Sigmoid colon (tissue), 7 donors: Measurements from ENCODE around the gene AGTPBP1. TPM values are rescaled to one million over a fixed set of nuclear protein-coding genes. Genes with fewer than 3 reads are reported as not detected.

Experiments used
- DNase-seq: peaks from one replicate; pipeline ENCODE4 v3.0.0-alpha.2; 2019
- H3K27ac ChIP-seq, 4 donors: fragments of 200-600 bp; sonication (generic); one replicate each; pipeline ENCODE4 v1.5.1; 2016 to 2019; ENCODE audit warnings: mild to moderate bottlenecking in 1 of 4
- H3K27me3 ChIP-seq, 3 donors: fragments of 200-600 bp; sonication (generic); one replicate each; pipeline ENCODE4 v1.5.1; 2019; ENCODE audit warnings: mild to moderate bottlenecking in 1 of 3
- H3K36me3 ChIP-seq, 4 donors: fragments of 200-600 bp; sonication (generic); one replicate each; pipeline ENCODE4 v1.5.1; 2016 to 2019
- H3K4me1 ChIP-seq, 4 donors: fragments of 200-600 bp; sonication (generic); one replicate each; pipeline ENCODE4 v1.5.1; 2017 to 2019
- H3K4me3 ChIP-seq, 4 donors: fragments of 200-600 bp; sonication (generic); one replicate each; pipeline ENCODE4 v1.5.1; 2017 to 2019; ENCODE audit warnings: mild to moderate bottlenecking in 2 of 4, moderate library complexity in 1 of 4
- H3K9me3 ChIP-seq, 4 donors: fragments of 200-600 bp in 3 of 4; sonication (generic) in 3 of 4; one replicate each; pipeline versions ENCODE4 v1.5.1 to v1.6.1; 2013 to 2019
- CTCF ChIP-seq, 4 experiments: fragments of 450-650 bp in 3 of 4; fragments of 200-600 bp in 1 of 4; IDR thresholded peaks; one replicate each; pipeline ENCODE4 v1.5.1; 2016 to 2019; ENCODE audit warnings: antibody characterized with exemption in 4 of 4, mild to moderate bottlenecking in 3 of 4, moderate library complexity in 2 of 4
- EP300 ChIP-seq, 4 donors: sonication (generic); formaldehyde crosslinking; IDR thresholded peaks; one replicate each; pipeline ENCODE4 v1.6.1; 2017; ENCODE audit warnings: antibody characterized with exemption in 4 of 4
- POLR2A ChIP-seq, 2 donors: fragments of 450-650 bp; IDR thresholded peaks; one replicate each; pipeline ENCODE4 v1.6.1; 2016; ENCODE audit warnings: antibody characterized with exemption in 2 of 2, mild to moderate bottlenecking in 2 of 2, moderate library complexity in 2 of 2
- POLR2AphosphoS5 ChIP-seq, 4 donors: sonication (generic); formaldehyde crosslinking; IDR thresholded peaks; one replicate each; pipeline ENCODE4 v1.6.1; 2017; ENCODE audit warnings: antibody characterized with exemption in 4 of 4
- WGBS, 2 donors: extraction: QIAGEN DNeasy Blood & Tissue Kit; methylation state at CpG; one replicate each; pipeline ENCODE4 v1.1.7; 2013; 5-methylcytosine and 5-hydroxymethylcytosine counted together
- intact Hi-C: fragments of 100-400 bp; cut with DNase I; formaldehyde crosslinking; loops from one replicate; pipeline ENCODE4 v1.15.1; 2023
- polyA plus RNA-seq, 3 donors: library from polyadenylated mRNA; stranded (reverse); fragments of 200-250 nt; gene quantifications; one replicate each; pipeline ENCODE4 v1.2.3, GENCODE V29; 2013
- total RNA-seq, 4 donors: library from RNA; depleted of rRNA; stranded (reverse); fragments of >200 nt; gene quantifications; one replicate each; pipeline ENCODE4 v1.1.0, GENCODE V29; 2016
- donor health status: healthy with polysubstance abuse.
- donor health status: Bipolar disorder and iron deficiency.
- donor health status: healthy.

AGTPBP1 gene
- total and polyA plus RNA-seq, 7 donors, result 3.6 to 24.7 (median 17.1) TPM

- Histone ChIP-seq H3K4me1 (no peaks in the 10 kb centered on the region), H3K27me3 (no peaks in the 10 kb centered on the region), H3K9me3 (no peaks in the 10 kb centered on the region), H3K36me3 (no peaks in the 10 kb centered on the region), H3K27ac (no peak overlapping the region), H3K4me3 (no peak overlapping the region)
- DNase-seq, result no peak
- 75 to 85% methylated on average over 5 of the region's 5 CpGs for WGBS, 2 donors
- intact Hi-C loops, result no loop called here
- TF ChIP-seq CTCF (IDR thresholded peaks at IDR 0.05) (no peak), EP300 (IDR thresholded peaks at IDR 0.05) (no peak), POLR2AphosphoS5 (IDR thresholded peaks at IDR 0.05) (no peak), POLR2A (IDR thresholded peaks at IDR 0.05) (no peak)
Observed at GRCh38 chr9:85716031-85716877, 25.5 kb downstream of the AGTPBP1 start.

GRCh38 chr9:85715587-85715986 lies 26.2 kb downstream of the AGTPBP1 start:
- no peaks in the 10 kb centered on the region for H3K27me3 ChIP-seq
- no peaks in the 10 kb centered on the region for H3K36me3 ChIP-seq
- no peak for DNase-seq
- TF ChIP-seq POLR2AphosphoS5 (IDR thresholded peaks at IDR 0.05) (no peak), EP300 (IDR thresholded peaks at IDR 0.05) (no peak), POLR2A (IDR thresholded peaks at IDR 0.05) (no peak)
- H3K4me3 ChIP-seq, result no peak overlapping the region
- 55 to 62% methylated on average over 2 of the region's 2 CpGs for WGBS, 2 donors
- H3K9me3 ChIP-seq, result no peaks in the 10 kb centered on the region
- intact Hi-C loops, result no loop called here
- no peaks in the 10 kb centered on the region for H3K4me1 ChIP-seq
- no peak overlapping the region for H3K27ac ChIP-seq

- Histone ChIP-seq H3K4me1 (no peaks in the 10 kb centered on the region), H3K27ac (no peak overlapping the region), H3K4me3 (no peak overlapping the region), H3K9me3 (no peaks in the 10 kb centered on the region), H3K36me3 (no peaks in the 10 kb centered on the region), H3K27me3 (no peaks in the 10 kb centered on the region)
- 92% methylated on average over 2 of the region's 2 CpGs for WGBS, 2 donors
- DNase-seq, result no peak
- intact Hi-C loops, result no loop called here
- no peak for TF ChIP-seq EP300 (IDR thresholded peaks at IDR 0.05)
- TF ChIP-seq POLR2A (IDR thresholded peaks at IDR 0.05), result no peak
- no peak for TF ChIP-seq POLR2AphosphoS5 (IDR thresholded peaks at IDR 0.05)
- TF ChIP-seq CTCF (IDR thresholded peaks at IDR 0.05), result no peak
Observed at GRCh38 chr9:85713897-85714296, 27.9 kb downstream of the AGTPBP1 start.

GRCh38 chr9:85704744-85705143 lies 37.0 kb downstream of the AGTPBP1 start:
- Histone ChIP-seq H3K36me3 (no peaks in the 10 kb centered on the region), H3K9me3 (peaks cover 0 to 2% (median 0%) of the 10 kb centered on the region in 4 donors), H3K27ac (no peak overlapping the region), H3K4me1 (peaks cover 0 to 12% (median 2%) of the 10 kb centered on the region in 4 donors), H3K27me3 (no peaks in the 10 kb centered on the region), H3K4me3 (no peak overlapping the region)
- TF ChIP-seq CTCF (IDR thresholded peaks at IDR 0.05) (no peak), EP300 (IDR thresholded peaks at IDR 0.05) (no peak), POLR2A (IDR thresholded peaks at IDR 0.05) (no peak), POLR2AphosphoS5 (IDR thresholded peaks at IDR 0.05) (no peak)
- 96 to 99% methylated on average over 2 of the region's 2 CpGs for WGBS, 2 donors
- DNase-seq, result no peak
- intact Hi-C loops, result no loop called here

- no peak for TF ChIP-seq EP300 (IDR thresholded peaks at IDR 0.05)
- no peak for TF ChIP-seq CTCF (IDR thresholded peaks at IDR 0.05)
- no peak for TF ChIP-seq POLR2A (IDR thresholded peaks at IDR 0.05)
- no peak for TF ChIP-seq POLR2AphosphoS5 (IDR thresholded peaks at IDR 0.05)
- H3K36me3 ChIP-seq, result no peaks in the 10 kb centered on the region
Observed at GRCh38 chr9:85703398-85703797, 38.4 kb downstream of the AGTPBP1 start.

More at GRCh38 chr9:85703398-85703797, 38.4 kb downstream of the AGTPBP1 start:
- no peak overlapping the region for H3K4me3 ChIP-seq
- no peak overlapping the region for H3K27ac ChIP-seq
- peaks cover 0 to 12% (median 2%) of the 10 kb centered on the region in 4 donors for H3K4me1 ChIP-seq
- H3K9me3 ChIP-seq, result no peaks in the 10 kb centered on the region
- H3K27me3 ChIP-seq, result no peaks in the 10 kb centered on the region
- intact Hi-C loops, result no loop called here
- WGBS, 2 donors, result 94% methylated on average over 1 of the region's 1 CpG
- DNase-seq, result no peak
